Skeletal muscle cell (primary cell): ENCODE data around the gene KIAA1328.
"Not testable (repeated sequence)": the region's sequence is repeated elsewhere in the genome, so short reads cannot be mapped to it uniquely, and the experiment has no call there.

ENCODE experiments used
- DNase-seq: peaks from one replicate; pipeline ENCODE4 v3.0.0-alpha.2; 2010; ENCODE audit warnings: low read depth
- H3K4me3 ChIP-seq: 2 replicates; pipeline ENCODE4 v1.5.1; 2011; ENCODE audit warnings: low read depth, mild to moderate bottlenecking, control low read depth, low read length, moderate library complexity

KIAA1328 gene

GRCh38 chr18:36828630-36829361 lies at the start of gene KIAA1328, which contains the start of gene TPGS2:
TSS of gene KIAA1328 (plus strand) at chr18:36829127. CDS start at chr18:36829139, 12 bp downstream.
TSS of gene TPGS2 (minus strand) at chr18:36829002. CDS start at chr18:36828767, 235 bp downstream.
- peak; percentile 59 for DNase-seq
- H3K4me3 ChIP-seq = peak within 1 kb of the TSS; percentile 85

DNA sequence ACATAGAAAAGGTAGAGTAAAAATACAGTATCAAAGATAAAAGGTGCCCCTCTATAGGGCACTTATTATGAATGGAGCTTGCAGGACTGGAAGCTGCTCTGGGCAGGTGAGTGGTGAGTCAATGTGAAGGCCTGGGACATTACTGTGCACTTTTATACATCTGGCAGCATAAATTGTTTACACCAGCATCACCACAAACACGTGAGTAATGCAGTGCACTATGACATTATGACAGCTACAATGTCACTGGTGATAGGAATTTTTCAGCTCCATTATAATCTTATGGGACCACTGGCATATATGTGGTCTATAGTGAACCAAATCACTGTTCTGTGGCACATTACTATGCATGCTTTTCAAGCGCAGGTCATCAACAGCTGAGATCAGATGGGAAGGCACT lies 48.2 kb upstream of the KIAA1328 start:
- DNase-seq = no peak
- no peak overlapping the region for H3K4me3 ChIP-seq

- DNase-seq = no peak
These were observed 46.2 kb upstream of the KIAA1328 start for GRCh38 chr18:36782710-36783109.

DNA sequence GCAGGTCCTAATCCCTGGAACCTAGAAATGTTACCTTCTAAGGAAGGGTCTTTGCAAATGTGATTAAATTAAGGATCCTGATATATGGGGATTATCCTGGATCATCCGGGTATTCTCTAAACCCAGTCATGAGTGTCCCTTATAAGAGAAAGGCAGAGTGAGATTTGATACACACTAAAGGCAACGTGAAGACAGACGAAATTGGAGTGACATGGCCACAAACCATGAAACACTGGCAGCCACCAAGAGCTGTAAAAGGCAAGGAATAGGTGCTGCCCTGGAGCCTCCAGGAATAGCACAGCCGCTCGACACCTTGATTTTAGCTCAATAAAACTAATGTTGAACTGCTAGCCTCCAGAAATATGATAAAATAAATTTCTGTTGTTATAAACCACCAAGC lies 45.1 kb upstream of the KIAA1328 start:
- H3K4me3 ChIP-seq = no peak overlapping the region

More at GRCh38 chr18:36782710-36783109, 46.2 kb upstream of the KIAA1328 start:
- H3K4me3 ChIP-seq = no peak overlapping the region

DNA sequence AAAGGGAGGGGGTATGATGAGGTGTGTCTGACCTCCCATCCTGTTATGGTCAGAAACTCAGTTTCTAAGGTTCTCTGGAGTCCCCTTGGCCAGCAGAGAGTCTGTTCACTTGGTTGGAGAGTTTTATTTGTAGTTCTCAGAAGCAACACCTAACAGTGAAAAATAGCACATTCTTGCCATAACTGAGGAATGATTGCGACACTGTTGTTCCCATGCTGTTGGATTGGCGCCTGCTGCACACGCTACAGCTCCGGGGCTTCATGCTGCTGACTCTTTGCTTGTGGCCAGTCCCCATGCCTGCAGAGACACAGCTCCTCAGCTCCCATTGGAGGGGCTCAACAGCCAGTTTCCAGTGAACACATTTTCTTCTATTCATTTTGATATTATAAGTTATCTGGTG lies 42.2 kb upstream of the KIAA1328 start:
- no peak overlapping the region for H3K4me3 ChIP-seq
- DNase-seq = peak; percentile 72

More for the DNA sequence above, 45.1 kb upstream of the KIAA1328 start:
- DNase-seq = no peak

- no peak for DNase-seq
- no peak overlapping the region for H3K4me3 ChIP-seq
These were observed 36.2 kb upstream of the KIAA1328 start for GRCh38 chr18:36792634-36793283.

- no peak overlapping the region for H3K4me3 ChIP-seq
- DNase-seq = no peak
These were observed 30.0 kb upstream of the KIAA1328 start for GRCh38 chr18:36798738-36799473.

GRCh38 chr18:36805105-36805504 lies 23.8 kb upstream of the KIAA1328 start:
- H3K4me3 ChIP-seq = no peak overlapping the region
- DNase-seq = no peak

DNA sequence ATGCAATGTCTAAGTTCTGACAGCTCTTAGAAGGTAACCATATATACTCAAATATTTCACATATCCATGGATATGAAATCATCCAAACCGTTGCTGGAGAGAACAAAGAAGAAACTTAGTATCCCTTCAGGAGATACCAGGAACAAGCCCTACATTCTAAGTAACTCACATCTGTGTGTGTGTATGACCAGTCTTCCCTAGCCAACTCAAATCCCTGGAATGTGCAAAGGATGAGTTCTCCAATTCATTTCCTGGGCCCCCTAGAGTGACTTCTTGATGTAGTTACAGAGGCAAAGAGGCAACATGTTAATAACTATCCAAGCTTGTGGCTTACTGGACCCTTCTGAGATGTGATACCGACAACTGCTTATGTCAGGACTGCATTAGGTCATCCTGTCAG lies 20.2 kb upstream of the KIAA1328 start:
- no peak overlapping the region for H3K4me3 ChIP-seq
- peak; percentile 47 for DNase-seq

GRCh38 chr18:36809590-36810381 lies 19.1 kb upstream of the KIAA1328 start:
- DNase-seq = no peak
- H3K4me3 ChIP-seq = no peak overlapping the region

DNA sequence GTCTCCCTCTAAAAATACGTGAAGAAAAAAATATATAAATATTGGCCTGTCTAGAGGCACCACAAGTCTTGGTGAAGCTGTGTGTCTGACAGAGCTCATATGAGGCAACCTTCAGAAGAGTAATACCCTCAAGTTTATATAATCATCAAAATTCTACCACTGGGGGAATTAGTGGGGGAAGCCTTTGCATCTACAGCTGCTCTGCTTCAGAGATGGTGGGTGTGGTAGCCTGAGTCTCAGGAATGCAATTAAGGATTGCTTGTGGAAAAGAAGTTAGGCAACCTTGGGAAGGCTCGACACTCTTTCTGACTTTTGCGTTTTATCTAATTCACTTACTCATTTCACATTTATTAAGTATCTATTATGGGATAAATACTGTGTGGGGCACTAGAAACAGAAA lies 17.5 kb upstream of the KIAA1328 start:
- DNase-seq = no peak
- H3K4me3 ChIP-seq = no peak overlapping the region

DNA sequence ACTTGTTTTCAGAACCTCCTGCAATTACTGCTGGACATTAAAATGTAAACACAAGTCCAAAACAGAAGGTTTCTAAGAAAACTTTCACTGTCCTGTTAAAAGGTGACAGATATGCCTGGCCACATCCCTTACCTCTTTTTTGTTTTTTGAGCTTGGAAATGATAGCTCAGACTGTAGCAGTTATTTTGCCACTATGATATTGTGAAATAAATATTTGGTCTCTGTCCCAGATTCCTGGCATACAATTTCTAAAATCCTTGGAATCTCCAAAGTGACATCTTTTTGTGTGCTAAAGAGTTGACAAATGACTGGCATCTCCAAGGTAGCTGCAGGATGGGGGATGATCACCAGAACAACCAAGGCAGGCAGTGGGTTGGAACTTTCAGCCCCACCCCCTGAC lies 17.0 kb upstream of the KIAA1328 start:
- H3K4me3 ChIP-seq = no peak overlapping the region
- no peak for DNase-seq

GRCh38 chr18:36812678-36813077 lies 16.2 kb upstream of the KIAA1328 start:
- no peak overlapping the region for H3K4me3 ChIP-seq
- DNase-seq = no peak

DNA sequence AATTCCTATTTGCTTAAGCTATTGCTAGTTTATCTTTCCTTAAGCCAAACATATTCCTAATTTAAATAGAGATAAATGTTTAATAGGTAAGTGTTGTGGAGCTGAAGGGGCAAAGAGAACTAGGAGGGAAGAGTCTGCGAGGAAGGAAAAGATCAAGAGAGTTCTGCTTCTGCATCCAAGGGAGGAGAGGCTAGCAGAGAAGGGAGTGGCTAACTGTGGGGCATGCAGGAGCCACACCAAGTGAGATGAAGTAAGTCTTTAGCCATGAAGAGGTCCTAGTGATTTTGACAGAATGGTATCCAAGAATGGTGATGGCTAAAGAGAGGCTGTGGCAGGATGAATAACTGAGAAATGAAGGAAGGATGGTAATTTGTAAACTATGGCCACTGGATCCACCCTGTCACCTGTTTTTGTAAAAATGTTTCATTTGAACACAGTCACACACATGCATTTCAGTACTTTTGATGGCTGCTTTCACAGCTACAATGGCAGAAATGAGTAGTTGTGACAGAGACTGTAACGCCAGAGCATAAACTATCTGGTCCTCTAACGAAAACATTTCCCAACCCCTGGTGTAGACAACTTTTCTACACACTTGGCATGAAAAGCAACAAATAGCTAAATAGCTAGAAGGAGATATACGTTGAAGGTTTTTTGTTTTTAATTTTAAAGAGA lies 15.7 kb upstream of the KIAA1328 start:
- no peak overlapping the region for H3K4me3 ChIP-seq
- no peak for DNase-seq

- no peak for DNase-seq
- H3K4me3 ChIP-seq = no peak overlapping the region
These were observed 15.1 kb upstream of the KIAA1328 start for GRCh38 chr18:36813824-36814223.

DNA sequence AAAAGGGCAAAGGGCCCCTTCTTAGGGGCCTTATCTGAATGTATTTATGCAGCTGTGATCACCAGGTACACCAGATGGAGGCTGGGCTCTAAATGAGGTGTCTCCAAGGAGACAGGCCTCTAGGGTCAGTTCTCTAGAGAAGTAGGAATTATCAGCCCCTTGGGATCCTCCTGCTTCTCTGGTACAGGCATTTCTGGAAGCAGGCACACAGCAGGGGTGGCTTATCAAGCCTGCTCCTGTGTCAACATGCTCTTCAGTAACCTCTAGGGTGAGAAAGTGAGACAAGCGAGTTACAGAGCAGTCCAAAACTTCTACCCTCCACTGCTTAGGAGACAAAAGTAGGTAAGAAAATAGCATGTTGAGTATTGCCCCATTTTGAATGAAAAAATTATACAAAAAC lies 13.9 kb upstream of the KIAA1328 start:
- H3K4me3 ChIP-seq = no peak overlapping the region
- no peak for DNase-seq

DNA sequence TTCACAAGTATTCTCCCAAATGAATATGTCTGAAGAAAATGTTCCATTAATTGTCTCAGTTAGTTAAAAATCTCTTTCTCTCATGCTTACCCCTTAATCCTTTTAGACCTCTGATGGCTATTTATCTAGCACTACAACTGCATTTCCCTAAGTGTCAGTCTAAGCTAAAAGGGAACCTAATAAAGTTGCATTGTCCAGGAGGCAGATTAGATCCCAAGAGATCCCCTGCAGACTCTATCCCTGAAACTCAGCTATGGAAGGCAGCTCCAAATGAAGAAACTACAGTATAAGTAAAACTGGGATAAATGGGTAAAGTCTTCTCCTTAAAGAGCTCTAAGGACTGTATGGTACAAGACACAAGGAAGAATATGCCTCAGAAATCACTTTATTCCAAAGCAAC lies 12.8 kb upstream of the KIAA1328 start:
- H3K4me3 ChIP-seq, DNase-seq: not testable (repeated sequence)

DNA sequence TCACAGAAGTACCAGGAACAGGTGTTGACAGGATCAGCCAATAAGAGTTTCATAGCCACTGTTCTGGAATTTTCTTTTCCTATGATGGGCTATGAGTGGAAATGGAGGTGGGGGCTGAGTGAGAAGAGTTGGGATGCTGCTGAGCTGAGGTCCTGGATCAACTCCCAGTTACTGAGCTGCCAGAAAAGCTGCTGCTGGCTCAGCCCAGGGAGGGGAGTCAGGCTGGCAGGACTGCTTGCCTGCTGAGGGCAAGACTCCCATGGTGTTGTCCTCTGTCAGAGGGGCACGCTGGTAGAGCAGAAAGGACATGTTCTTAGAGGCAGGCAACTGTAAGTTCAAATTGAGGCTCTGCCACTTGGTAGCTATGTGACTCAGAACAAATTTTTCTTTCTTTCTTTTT lies 11.9 kb upstream of the KIAA1328 start:
- no peak for DNase-seq
- H3K4me3 ChIP-seq = no peak overlapping the region

GRCh38 chr18:36818652-36819051 lies 10.3 kb upstream of the KIAA1328 start:
- no peak for DNase-seq
- no peak overlapping the region for H3K4me3 ChIP-seq
